Activated CD4-positive, alpha-beta memory T cell treated with anti-CD3 and anti-CD28 coated beads for 36 hours (primary cell): ENCODE measurements around the gene RASEF. TPM values are rescaled to one million over a fixed set of nuclear protein-coding genes. Genes with fewer than 3 reads are reported as not detected.
"Not testable (repeated sequence)": the region's sequence is repeated elsewhere in the genome, so short reads cannot be mapped to it uniquely, and the experiment has no call there.

Experiments
- CTCF ChIA-PET: fragments of 350-600 bp; sonication (Branson Sonifier 250); formaldehyde crosslinking; loops from one replicate; lab custom pipeline; 2021; ENCODE audit warnings: antibody characterized with exemption, inconsistent platforms; lab: Charles Lee
- POLR2A ChIA-PET: fragments of 350-600 bp; sonication (Branson Sonifier 250); formaldehyde crosslinking; loops from one replicate; lab custom pipeline; 2021; ENCODE audit warnings: antibody characterized with exemption; lab: Charles Lee
- DNase-seq: peaks from one replicate; pipeline ENCODE4 v3.0.0-alpha.2; 2020
- H3K27ac Mint-ChIP-seq: one replicate; pipeline ENCODE4 v1.8.0; 2021; ENCODE audit warnings: mixed read lengths
- H3K27me3 Mint-ChIP-seq: one replicate; pipeline ENCODE4 v1.8.0; 2021; ENCODE audit warnings: mixed read lengths
- H3K36me3 Mint-ChIP-seq: one replicate; pipeline ENCODE4 v1.8.0; 2021; ENCODE audit warnings: mixed read lengths
- H3K4me1 Mint-ChIP-seq: one replicate; pipeline ENCODE4 v1.8.0; 2021; ENCODE audit warnings: low read depth, mixed read lengths
- H3K4me3 Mint-ChIP-seq: one replicate; pipeline ENCODE4 v1.8.0; 2021; ENCODE audit warnings: mild to moderate bottlenecking, mixed read lengths
- H3K9me3 Mint-ChIP-seq: one replicate; pipeline ENCODE4 v1.8.0; 2021; ENCODE audit warnings: mixed read lengths
- intact Hi-C: fragments of 100-400 bp; cut with micrococcal nuclease; formaldehyde crosslinking; loops from one replicate; pipeline ENCODE4 v1.15.1; 2023
- total RNA-seq, 2 experiments: library from RNA; stranded (reverse); gene quantifications; one replicate each; pipeline ENCODE4 v1.2.3, GENCODE V29; 2021

Gene RASEF
- total RNA-seq, 2 experiments from 2014 or later: not detected

- ChIA-PET CTCF (no interaction called here), POLR2A (no interaction called here)
- Mint-ChIP-seq H3K27ac (no peak overlapping the region), H3K4me3 (no peak overlapping the region), H3K9me3 (no peaks in the 10 kb centered on the region), H3K27me3 (no peaks in the 10 kb centered on the region), H3K4me1 (no peaks in the 10 kb centered on the region), H3K36me3 (no peaks in the 10 kb centered on the region)
- no peak for DNase-seq
- intact Hi-C loops: no loop called here
These were observed 123.5 kb downstream of the RASEF start for GRCh38 chr9:82939451-82939850.

GRCh38 chr9:82938426-82939218 lies 124.3 kb downstream of the RASEF start:
- no peaks in the 10 kb centered on the region for H3K36me3 Mint-ChIP-seq
- H3K27ac Mint-ChIP-seq: no peak overlapping the region
- no peaks in the 10 kb centered on the region for H3K27me3 Mint-ChIP-seq
- H3K9me3 Mint-ChIP-seq: no peaks in the 10 kb centered on the region
- ChIA-PET POLR2A (no interaction called here), CTCF (no interaction called here)
- no peak overlapping the region for H3K4me3 Mint-ChIP-seq
- no peak for DNase-seq
- H3K4me1 Mint-ChIP-seq: no peaks in the 10 kb centered on the region
- intact Hi-C loops: no loop called here

- H3K27me3 Mint-ChIP-seq, DNase-seq, H3K4me1 Mint-ChIP-seq, H3K27ac Mint-ChIP-seq, H3K9me3 Mint-ChIP-seq, intact Hi-C loops, H3K36me3 Mint-ChIP-seq, POLR2A ChIA-PET, H3K4me3 Mint-ChIP-seq, CTCF ChIA-PET: not testable (repeated sequence)
These were observed 126.4 kb downstream of the RASEF start for GRCh38 chr9:82936561-82936960.

GRCh38 chr9:82934949-82935348 lies 128.0 kb downstream of the RASEF start:
- no peaks in the 10 kb centered on the region for H3K27me3 Mint-ChIP-seq
- no peaks in the 10 kb centered on the region for H3K4me1 Mint-ChIP-seq
- no peaks in the 10 kb centered on the region for H3K36me3 Mint-ChIP-seq
- ChIA-PET CTCF (no interaction called here), POLR2A (no interaction called here)
- DNase-seq: no peak
- no peak overlapping the region for H3K27ac Mint-ChIP-seq
- no peak overlapping the region for H3K4me3 Mint-ChIP-seq
- intact Hi-C loops: no loop called here
- no peaks in the 10 kb centered on the region for H3K9me3 Mint-ChIP-seq

GRCh38 chr9:82934025-82934424 lies 128.9 kb downstream of the RASEF start:
- POLR2A ChIA-PET, H3K4me1 Mint-ChIP-seq, H3K36me3 Mint-ChIP-seq, CTCF ChIA-PET, H3K27ac Mint-ChIP-seq, intact Hi-C loops, DNase-seq, H3K27me3 Mint-ChIP-seq, H3K4me3 Mint-ChIP-seq, H3K9me3 Mint-ChIP-seq: not testable (repeated sequence)

GRCh38 chr9:82930116-82930515 lies 132.8 kb downstream of the RASEF start:
- CTCF ChIA-PET: no interaction called here
- Mint-ChIP-seq H3K4me3 (no peak overlapping the region), H3K27me3 (no peaks in the 10 kb centered on the region)

More at GRCh38 chr9:82930116-82930515, 132.8 kb downstream of the RASEF start:
- Mint-ChIP-seq H3K4me1 (no peaks in the 10 kb centered on the region), H3K27ac (no peak overlapping the region), H3K36me3 (no peaks in the 10 kb centered on the region), H3K9me3 (no peaks in the 10 kb centered on the region)
- POLR2A ChIA-PET: no interaction called here
- intact Hi-C loops: no loop called here
- DNase-seq: no peak
